Smooth muscle cell (in vitro differentiated cells): ENCODE results near the gene SV2A. TPM values are rescaled to one million over a fixed set of nuclear protein-coding genes. Genes with fewer than 3 reads are reported as not detected.

Experiments
- DNase-seq: peaks from one replicate; lab custom pipeline; 2025; ENCODE audit not compliant: unreplicated experiment; lab: John Stamatoyannopoulos, UW
- H2AFZ ChIP-seq: fragments of 200-600 bp; sonication (generic); 2 replicates; pipeline ENCODE4 v1.6.0; 2016; ENCODE audit warnings: antibody characterized with exemption, low read depth, mild to moderate bottlenecking
- H3F3A ChIP-seq: fragments of 200-600 bp; sonication (generic); 2 replicates; pipeline ENCODE4 v1.6.0; 2017; ENCODE audit warnings: antibody characterized with exemption, low read depth
- H3K27ac ChIP-seq: fragments of 200-600 bp; sonication (generic); 2 replicates; pipeline ENCODE4 v1.5.1; 2016; ENCODE audit warnings: low read depth, mild to moderate bottlenecking
- H3K27me3 ChIP-seq: fragments of 200-600 bp; sonication (generic); 2 replicates; pipeline ENCODE4 v1.6.1; 2016; ENCODE audit warnings: low read depth, mild to moderate bottlenecking
- H3K36me3 ChIP-seq: fragments of 200-600 bp; sonication (generic); 2 replicates; pipeline ENCODE4 v1.5.1; 2016; ENCODE audit warnings: low read depth
- H3K4me1 ChIP-seq: fragments of 200-600 bp; sonication (generic); 2 replicates; pipeline ENCODE4 v1.5.1; 2016; ENCODE audit warnings: low read depth
- H3K4me2 ChIP-seq: fragments of 200-600 bp; sonication (generic); 2 replicates; pipeline ENCODE4 v1.6.0; 2016; ENCODE audit warnings: mild to moderate bottlenecking
- H3K4me3 ChIP-seq: fragments of 200-600 bp; sonication (generic); 2 replicates; pipeline ENCODE4 v1.5.1; 2016; ENCODE audit warnings: mild to moderate bottlenecking
- H3K79me2 ChIP-seq: fragments of 200-600 bp; sonication (generic); 2 replicates; pipeline ENCODE4 v1.6.0; 2016; ENCODE audit warnings: low read depth, mild to moderate bottlenecking
- H3K9ac ChIP-seq: fragments of 200-600 bp; sonication (generic); 2 replicates; pipeline ENCODE4 v1.6.0; 2016; ENCODE audit warnings: low read depth
- H3K9me3 ChIP-seq: fragments of 200-600 bp; sonication (generic); replicated peaks from 2 replicates; pipeline ENCODE4 v1.5.1; 2016; ENCODE audit warnings: low read depth
- H4K20me1 ChIP-seq: fragments of 200-600 bp; sonication (generic); 2 replicates; pipeline ENCODE4 v1.6.0; 2016; ENCODE audit warnings: low read depth
- WGBS: methylation state at CpG from one replicate; pipeline ENCODE4 v1.1.7; 2016; ENCODE audit warnings: low lambda C conversion rate; 5-methylcytosine and 5-hydroxymethylcytosine counted together
- polyA plus RNA-seq: library from polyadenylated mRNA; unstranded; fragments of >200 nt; fragmentation: Nextera tagmentation; extraction: Ambion mirVana; gene quantifications from 2 replicates; pipeline ENCODE4 v1.2.1, GENCODE V29; 2016
- total RNA-seq: library from RNA; depleted of rRNA; stranded (reverse); fragments of >200 nt; gene quantifications from 2 replicates; pipeline ENCODE4 v1.2.3, GENCODE V29; 2014
- TF ChIP-seq, protein P1 (sequence below): fragments of 200-600 bp; sonication (generic); IDR thresholded peaks from 2 replicates; pipeline ENCODE4 v1.5.1; 2017; ENCODE audit warnings: borderline replicate concordance, mild to moderate bottlenecking, antibody characterized with exemption; ENCODE audit not compliant: insufficient read depth, poor library complexity, severe bottlenecking

Gene SV2A
- total and polyA plus RNA-seq, 2 experiments from 2014 or later: 9.8 to 14.0 TPM

GRCh38 chr1:149899460-149900284, 18.0 kb downstream of the SV2A start, which contains the start of gene BOLA1:
TSS of gene BOLA1 (plus strand) at chr1:149899568. CDS start at chr1:149900060, 492 bp downstream.
- no peaks in the 10 kb centered on the region for H3K9me3 ChIP-seq
- H2AFZ ChIP-seq: peak within 1 kb of the TSS; percentile 82
- 32% methylated on average over 58 of the region's 65 CpGs for WGBS
- H3K79me2 ChIP-seq: no peaks in the 10 kb centered on the region
- TF ChIP-seq, protein P1, sequence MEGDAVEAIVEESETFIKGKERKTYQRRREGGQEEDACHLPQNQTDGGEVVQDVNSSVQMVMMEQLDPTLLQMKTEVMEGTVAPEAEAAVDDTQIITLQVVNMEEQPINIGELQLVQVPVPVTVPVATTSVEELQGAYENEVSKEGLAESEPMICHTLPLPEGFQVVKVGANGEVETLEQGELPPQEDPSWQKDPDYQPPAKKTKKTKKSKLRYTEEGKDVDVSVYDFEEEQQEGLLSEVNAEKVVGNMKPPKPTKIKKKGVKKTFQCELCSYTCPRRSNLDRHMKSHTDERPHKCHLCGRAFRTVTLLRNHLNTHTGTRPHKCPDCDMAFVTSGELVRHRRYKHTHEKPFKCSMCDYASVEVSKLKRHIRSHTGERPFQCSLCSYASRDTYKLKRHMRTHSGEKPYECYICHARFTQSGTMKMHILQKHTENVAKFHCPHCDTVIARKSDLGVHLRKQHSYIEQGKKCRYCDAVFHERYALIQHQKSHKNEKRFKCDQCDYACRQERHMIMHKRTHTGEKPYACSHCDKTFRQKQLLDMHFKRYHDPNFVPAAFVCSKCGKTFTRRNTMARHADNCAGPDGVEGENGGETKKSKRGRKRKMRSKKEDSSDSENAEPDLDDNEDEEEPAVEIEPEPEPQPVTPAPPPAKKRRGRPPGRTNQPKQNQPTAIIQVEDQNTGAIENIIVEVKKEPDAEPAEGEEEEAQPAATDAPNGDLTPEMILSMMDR: no peak
- no peaks in the 10 kb centered on the region for H3F3A ChIP-seq
- no peaks in the 10 kb centered on the region for H3K4me1 ChIP-seq
- H3K4me3 ChIP-seq: peak within 1 kb of the TSS; percentile 54
- no peaks in the 10 kb centered on the region for H3K36me3 ChIP-seq
- peak within 1 kb of the TSS; percentile 85 for H3K4me2 ChIP-seq
- no peaks in the 10 kb centered on the region for H4K20me1 ChIP-seq
- DNase-seq: peak; percentile 58
- H3K9ac ChIP-seq: peak within 1 kb of the TSS; percentile 49
- peak within 1 kb of the TSS; percentile 70 for H3K27ac ChIP-seq
- no peaks in the 10 kb centered on the region for H3K27me3 ChIP-seq

GRCh38 chr1:149896575-149896974, 21.1 kb downstream of the SV2A start:
- Histone ChIP-seq H3K79me2 (no peaks in the 10 kb centered on the region), H3K4me2 (no peak overlapping the region), H3K36me3 (no peaks in the 10 kb centered on the region), H3K27ac (no peak overlapping the region), H3F3A (no peaks in the 10 kb centered on the region), H4K20me1 (no peaks in the 10 kb centered on the region), H2AFZ (no peak overlapping the region), H3K4me3 (no peak overlapping the region), H3K4me1 (no peaks in the 10 kb centered on the region), H3K9me3 (no peaks in the 10 kb centered on the region), H3K27me3 (no peaks in the 10 kb centered on the region), H3K9ac (no peak overlapping the region)
- TF ChIP-seq, protein P1: no peak
- 94% methylated on average over 4 of the region's 4 CpGs for WGBS
- DNase-seq: no peak

- Histone ChIP-seq H3K27ac (peak overlapping the region; percentile 98), H3K27me3 (no peaks in the 10 kb centered on the region), H3K4me3 (peak overlapping the region; percentile 64), H3K79me2 (peaks cover 10% of the 10 kb centered on the region), H3K9ac (peak overlapping the region; percentile 92), H2AFZ (peak overlapping the region; percentile 29), H3K9me3 (no peaks in the 10 kb centered on the region), H3K4me2 (peak overlapping the region; percentile 97), H4K20me1 (peaks cover 14% of the 10 kb centered on the region), H3F3A (peaks cover 11% of the 10 kb centered on the region), H3K4me1 (peaks cover 17% of the 10 kb centered on the region), H3K36me3 (no peaks in the 10 kb centered on the region)
- 25% methylated on average over 6 of the region's 6 CpGs for WGBS
- TF ChIP-seq, protein P1: no peak
- DNase-seq: no peak
Measured at GRCh38 chr1:149888999-149889289, 28.7 kb downstream of the SV2A start.
